ENCODE results near the gene COL6A2.

- TF ChIP-seq CTCF (IDR thresholded peaks at IDR 0.05) (no peak), POLR2A (IDR thresholded peaks at IDR 0.05) (no peak), EP300 (IDR thresholded peaks at IDR 0.05) (no peak), POLR2AphosphoS5 (IDR thresholded peaks at IDR 0.05) (no peak)
Measured at GRCh38 chr21:46093668-46094400, 4.1 kb upstream of the COL6A2 start.

Measured in suprapubic skin (tissue), 4 donors.